Stimulated activated CD4-positive, alpha-beta T cell treated with anti-CD3 and anti-CD28 coated beads, Interleukin-12 subunit alpha, Interleukin-12 subunit beta, amount 100 ng/mL, for 24 hours (primary cell): ENCODE data around the gene PDGFRA.
A peak's percentile ranks its signal among the peaks of the same experiment; 100 is the strongest.

Experiments
- DNase-seq, 2 experiments: peaks; one replicate each; pipeline ENCODE4 v3.0.0-alpha.2; 2020; ENCODE audit warnings: low read depth in 2 of 2

PDGFRA gene

GRCh38 chr4:54228961-54229501, at the start of gene PDGFRA:
PDGFRA (plus strand) TSS chr4:54229293; CDS start chr4:54258769, 29,476 bp downstream.
- no peak for DNase-seq

GRCh38 chr4:54184581-54184980, 44.5 kb upstream of the PDGFRA start:
- DNase-seq: no peak

GRCh38 chr4:54185044-54185780, 43.9 kb upstream of the PDGFRA start:
- DNase-seq: no peak

- DNase-seq: no peak
Observed at GRCh38 chr4:54185866-54186265, 43.2 kb upstream of the PDGFRA start.

GRCh38 chr4:54186371-54186770, 42.7 kb upstream of the PDGFRA start:
- no peak for DNase-seq

- no peak for DNase-seq
Observed at GRCh38 chr4:54187148-54187547, 41.9 kb upstream of the PDGFRA start.

GRCh38 chr4:54189140-54189539, 40.0 kb upstream of the PDGFRA start:
- no peak for DNase-seq

- DNase-seq: no peak
Observed at GRCh38 chr4:54192811-54193210, 36.3 kb upstream of the PDGFRA start.

GRCh38 chr4:54197926-54198325, 31.2 kb upstream of the PDGFRA start:
- no peak for DNase-seq

- DNase-seq: no peak
Observed at GRCh38 chr4:54199919-54200318, 29.2 kb upstream of the PDGFRA start.

- no peak for DNase-seq
Observed at GRCh38 chr4:54209617-54210016, 19.5 kb upstream of the PDGFRA start.

- DNase-seq: no peak
Observed at GRCh38 chr4:54213001-54213400, 16.1 kb upstream of the PDGFRA start.

- no peak for DNase-seq
Observed at GRCh38 chr4:54213761-54214160, 15.3 kb upstream of the PDGFRA start.

GRCh38 chr4:54215379-54216077, 13.6 kb upstream of the PDGFRA start:
- no peak for DNase-seq

GRCh38 chr4:54217642-54218495, 11.2 kb upstream of the PDGFRA start:
- peak; percentile 16 to 54 for DNase-seq

- no peak for DNase-seq
Observed at GRCh38 chr4:54218736-54219135, 10.4 kb upstream of the PDGFRA start.

GRCh38 chr4:54224996-54225597, 4.0 kb upstream of the PDGFRA start:
- no peak for DNase-seq

GRCh38 chr4:54225598-54226403, 3.3 kb upstream of the PDGFRA start:
- no peak for DNase-seq

GRCh38 chr4:54226404-54227255, 2.5 kb upstream of the PDGFRA start:
- no peak for DNase-seq
